Suprapubic skin (tissue), 4 donors: ENCODE results near the gene KNDC1. TPM values are rescaled to one million over a fixed set of nuclear protein-coding genes. Genes with fewer than 3 reads are reported as not detected.

Source experiments
- DNase-seq, 2 donors: peaks; one replicate each; pipeline ENCODE4 v3.0.0-alpha.2; 2019; ENCODE audit warnings: low spot score in 2 of 2
- H3K27ac ChIP-seq: fragments of 200-600 bp; sonication (generic); one replicate; pipeline ENCODE4 v1.5.1; 2019
- H3K27me3 ChIP-seq: fragments of 200-600 bp; sonication (generic); one replicate; pipeline ENCODE4 v1.5.1; 2019
- H3K36me3 ChIP-seq: fragments of 200-600 bp; sonication (generic); one replicate; pipeline ENCODE4 v1.5.1; 2019
- H3K4me1 ChIP-seq: fragments of 200-600 bp; sonication (generic); one replicate; pipeline ENCODE4 v1.5.1; 2019
- H3K4me3 ChIP-seq: fragments of 200-600 bp; sonication (generic); one replicate; pipeline ENCODE4 v1.5.1; 2019; ENCODE audit warnings: mild to moderate bottlenecking
- H3K9me3 ChIP-seq: fragments of 200-600 bp; sonication (generic); one replicate; pipeline ENCODE4 v1.5.1; 2019
- CTCF ChIP-seq, 2 donors: fragments of 200-600 bp in 1 of 2; fragments of 450-650 bp in 1 of 2; sonication (generic) in 1 of 2; IDR thresholded peaks; one replicate each; pipeline ENCODE4 v1.5.1; 2016 to 2019; ENCODE audit warnings: antibody characterized with exemption in 2 of 2, mild to moderate bottlenecking in 1 of 2, moderate library complexity in 1 of 2
- EP300 ChIP-seq: sonication (generic); formaldehyde crosslinking; IDR thresholded peaks from one replicate; pipeline ENCODE4 v1.6.1; 2017; ENCODE audit warnings: antibody characterized with exemption
- POLR2A ChIP-seq, 2 donors: fragments of 450-650 bp; IDR thresholded peaks; one replicate each; pipeline ENCODE4 v1.6.1; 2017; ENCODE audit warnings: antibody characterized with exemption in 2 of 2, mild to moderate bottlenecking in 2 of 2, moderate library complexity in 2 of 2
- POLR2AphosphoS5 ChIP-seq, 3 donors: sonication (generic); formaldehyde crosslinking; IDR thresholded peaks; one replicate each; pipeline ENCODE4 v1.6.1; 2017; ENCODE audit warnings: antibody characterized with exemption in 3 of 3
- WGBS: methylation state at CpG from one replicate; pipeline ENCODE4 v1.1.5; 2018; 5-methylcytosine and 5-hydroxymethylcytosine counted together
- total RNA-seq, 4 donors: library from RNA; depleted of rRNA; stranded (reverse); fragments of >200 nt; gene quantifications; one replicate each; pipeline ENCODE4 v1.1.0, GENCODE V29; 2016

The KNDC1 gene
- total RNA-seq, 4 donors from 2014 or later: 0.08 to 2.5 (median 0.58) TPM

GRCh38 chr10:133237241-133237587, 77.2 kb downstream of the KNDC1 start:
- Histone ChIP-seq H3K4me1 (peaks cover 41% of the 10 kb centered on the region), H3K36me3 (no peaks in the 10 kb centered on the region), H3K4me3 (peak overlapping the region; percentile 37), H3K9me3 (no peaks in the 10 kb centered on the region), H3K27ac (no peak overlapping the region), H3K27me3 (peaks cover 99% of the 10 kb centered on the region)
- WGBS: no CpG with 5 or more reads among the region's 32 CpGs
- TF ChIP-seq POLR2AphosphoS5 (IDR thresholded peaks at IDR 0.05): no peak
- no peak for TF ChIP-seq EP300
- no peak for TF ChIP-seq POLR2A (IDR thresholded peaks at IDR 0.05)
- TF ChIP-seq CTCF (IDR thresholded peaks at IDR 0.05): no peak
- no peak for DNase-seq

GRCh38 chr10:133237588-133238465, 77.8 kb downstream of the KNDC1 start, which contains the start of gene VENTX:
Gene VENTX, plus strand, starts transcription at chr10:133237855. Its CDS starts 60 bp downstream, at chr10:133237915.
- no peak for DNase-seq
- TF ChIP-seq CTCF (IDR thresholded peaks at IDR 0.05) (no peak), POLR2AphosphoS5 (IDR thresholded peaks at IDR 0.05) (no peak), POLR2A (IDR thresholded peaks at IDR 0.05) (no peak), EP300 (no peak)
- H3K36me3 ChIP-seq: no peaks in the 10 kb centered on the region
- peak within 1 kb of the TSS; percentile 37 for H3K4me3 ChIP-seq
- H3K27ac ChIP-seq: no peak within 1 kb of the TSS
- peaks cover 99% of the 10 kb centered on the region for H3K27me3 ChIP-seq
- H3K9me3 ChIP-seq: no peaks in the 10 kb centered on the region
- peaks cover 41% of the 10 kb centered on the region for H3K4me1 ChIP-seq
- 9% methylated on average over 28 of the region's 60 CpGs for WGBS

GRCh38 chr10:133238466-133238804, 78.4 kb downstream of the KNDC1 start:
- Histone ChIP-seq H3K36me3 (no peaks in the 10 kb centered on the region), H3K27ac (no peak overlapping the region), H3K4me1 (peaks cover 41% of the 10 kb centered on the region), H3K4me3 (no peak overlapping the region), H3K9me3 (no peaks in the 10 kb centered on the region), H3K27me3 (peaks cover 99% of the 10 kb centered on the region)
- TF ChIP-seq POLR2AphosphoS5 (IDR thresholded peaks at IDR 0.05) (no peak), POLR2A (IDR thresholded peaks at IDR 0.05) (no peak), EP300 (no peak), CTCF (IDR thresholded peaks at IDR 0.05) (no peak)
- DNase-seq: no peak
- WGBS: 13% methylated on average over 8 of the region's 15 CpGs

- H3K9me3 ChIP-seq: no peaks in the 10 kb centered on the region
- no peaks in the 10 kb centered on the region for H3K36me3 ChIP-seq
- no peak for TF ChIP-seq POLR2AphosphoS5 (IDR thresholded peaks at IDR 0.05)
- H3K4me3 ChIP-seq: no peak overlapping the region
- no peak overlapping the region for H3K27ac ChIP-seq
- H3K4me1 ChIP-seq: peaks cover 41% of the 10 kb centered on the region
- peaks cover 98% of the 10 kb centered on the region for H3K27me3 ChIP-seq
- DNase-seq: no peak
- WGBS: 88% methylated on average over 7 of the region's 15 CpGs
Measured at GRCh38 chr10:133239990-133240389, 80.0 kb downstream of the KNDC1 start.

GRCh38 chr10:133241501-133242205, 81.6 kb downstream of the KNDC1 start:
- WGBS: 15% methylated on average over 6 of the region's 25 CpGs
- Histone ChIP-seq H3K4me1 (peaks cover 25% of the 10 kb centered on the region), H3K4me3 (no peak overlapping the region), H3K36me3 (no peaks in the 10 kb centered on the region), H3K9me3 (no peaks in the 10 kb centered on the region), H3K27me3 (peaks cover 98% of the 10 kb centered on the region), H3K27ac (no peak overlapping the region)
- no peak for DNase-seq
- TF ChIP-seq EP300 (no peak), POLR2AphosphoS5 (IDR thresholded peaks at IDR 0.05) (no peak), POLR2A (IDR thresholded peaks at IDR 0.05) (no peak), CTCF (IDR thresholded peaks at IDR 0.05) (no peak)
